IMR-90 (cell line): Measurements from ENCODE around the gene TACC2. TPM values are rescaled to one million over a fixed set of nuclear protein-coding genes. Genes with fewer than 3 reads are reported as not detected.

Experiments
- ATAC-seq: fragments of 200-7000 bp; cut with Tn5 transposase; 2 replicates; pipeline ENCODE4 v1.9.1; 2020; ENCODE audit warnings: low read depth, mild to moderate bottlenecking, moderate library complexity
- BruUV-seq: library from RNA; stranded (reverse); fragments of 400-500 nt; replicated peaks from 2 replicates; lab custom pipeline; 2021; lab: Mats Ljungman, UMichigan
- CTCF ChIA-PET: fragments of 300-600 bp; formaldehyde crosslinking; extraction: SDS; loops from one replicate; lab custom pipeline; 2021; ENCODE audit warnings: antibody characterized with exemption; lab: Yijun Ruan, JAX
- POLR2A ChIA-PET: fragments of 300-600 bp; sonication (Branson Sonifier 250); formaldehyde crosslinking; loops from one replicate; lab custom pipeline; 2022; ENCODE audit warnings: antibody characterized with exemption; ENCODE audit not compliant: unreplicated experiment; lab: Charles Lee
- DNase-seq: peaks from one replicate; pipeline ENCODE4 v3.0.0; 2013
- H2AFZ ChIP-seq: replicated peaks from 2 replicates; pipeline ENCODE3; 2013; ENCODE audit warnings: low read length, mild to moderate bottlenecking; ENCODE audit not compliant: poor library complexity
- H2AK5ac ChIP-seq: 2 replicates; pipeline ENCODE4 v1.6.1; 2013; ENCODE audit warnings: low read depth, low read length, inconsistent platforms
- H2AK9ac ChIP-seq: replicated peaks from 2 replicates; pipeline ENCODE3; 2013; ENCODE audit warnings: mild to moderate bottlenecking, low read depth, low read length, moderate library complexity; ENCODE audit not compliant: poor library complexity
- H2BK120ac ChIP-seq: 2 replicates; pipeline ENCODE4 v1.6.1; 2013; ENCODE audit warnings: low read depth, low read length, inconsistent platforms
- H2BK15ac ChIP-seq: 3 replicates; pipeline ENCODE4 v1.6.1; 2013; ENCODE audit warnings: low read depth, low read length, inconsistent platforms
- H2BK20ac ChIP-seq: 2 replicates; pipeline ENCODE4 v1.6.1; 2013; ENCODE audit warnings: low read depth, mild to moderate bottlenecking, inconsistent platforms, low read length, moderate library complexity
- H2BK5ac ChIP-seq: 2 replicates; pipeline ENCODE4 v1.6.1; 2013; ENCODE audit warnings: mild to moderate bottlenecking, low read depth, low read length, inconsistent platforms; ENCODE audit not compliant: poor library complexity, severe bottlenecking
- H3K14ac ChIP-seq: replicated peaks from 2 replicates; pipeline ENCODE4 v1.6.1; 2013; ENCODE audit warnings: low read depth, low read length, inconsistent platforms
- H3K18ac ChIP-seq: 2 replicates; pipeline ENCODE4 v1.6.1; 2013; ENCODE audit warnings: low read depth, low read length, control low read depth
- H3K23ac ChIP-seq: 2 replicates; pipeline ENCODE4 v1.6.1; 2013; ENCODE audit warnings: low read depth, low read length, inconsistent platforms
- H3K27ac ChIP-seq: 2 replicates; pipeline ENCODE4 v1.5.1; 2013; ENCODE audit warnings: mild to moderate bottlenecking, control low read depth, low read length; ENCODE audit not compliant: insufficient read depth
- H3K27me3 ChIP-seq: 2 replicates; pipeline ENCODE4 v1.6.1; 2013; ENCODE audit warnings: low read length; ENCODE audit not compliant: control insufficient read depth, insufficient read depth
- H3K36me3 ChIP-seq: 2 replicates; pipeline ENCODE4 v1.6.1; 2013; ENCODE audit warnings: low read length, mixed read lengths; ENCODE audit not compliant: control insufficient read depth, insufficient read depth
- H3K4ac ChIP-seq: 2 replicates; pipeline ENCODE4 v1.6.1; 2013; ENCODE audit warnings: low read depth, low read length, inconsistent platforms
- H3K4me1 ChIP-seq: 2 replicates; pipeline ENCODE4 v1.6.1; 2013; ENCODE audit warnings: low read length, mixed read lengths; ENCODE audit not compliant: control insufficient read depth, insufficient read depth
- H3K4me2 ChIP-seq: 2 replicates; pipeline ENCODE4 v1.6.1; 2013; ENCODE audit warnings: low read depth, mild to moderate bottlenecking, control low read depth, low read length, moderate library complexity
- H3K4me3 ChIP-seq: 2 replicates; pipeline ENCODE4 v1.5.1; 2013; ENCODE audit warnings: low read depth, mild to moderate bottlenecking, control low read depth, low read length, moderate library complexity; ENCODE audit not compliant: insufficient read depth
- H3K56ac ChIP-seq: 2 replicates; pipeline ENCODE4 v1.6.1; 2013; ENCODE audit warnings: low read length, inconsistent platforms; ENCODE audit not compliant: insufficient read depth; ENCODE audit errors: extremely low read depth
- H3K79me1 ChIP-seq, 2 experiments: 2 replicates each; pipeline ENCODE4 v1.6.1; 2013; ENCODE audit warnings: low read length in 2 of 2, inconsistent platforms in 1 of 2, low read depth in 1 of 2
- H3K9ac ChIP-seq: 2 replicates; pipeline ENCODE4 v1.6.1; 2013; ENCODE audit warnings: low read depth, low read length, control low read depth
- H3K9me1 ChIP-seq: 2 replicates; pipeline ENCODE4 v1.6.1; 2013; ENCODE audit warnings: low read length, inconsistent platforms; ENCODE audit not compliant: insufficient read depth
- H3K9me3 ChIP-seq: 2 replicates; pipeline ENCODE4 v1.6.1; 2013; ENCODE audit warnings: low read length; ENCODE audit not compliant: control insufficient read depth, insufficient read depth
- H4K20me1 ChIP-seq: 2 replicates; pipeline ENCODE4 v1.6.1; 2013; ENCODE audit warnings: low read length, inconsistent platforms; ENCODE audit not compliant: insufficient read depth
- H4K5ac ChIP-seq: 2 replicates; pipeline ENCODE4 v1.6.1; 2013; ENCODE audit warnings: mild to moderate bottlenecking, low read depth, low read length, control low read depth
- H4K8ac ChIP-seq, 2 experiments: 2 replicates each; pipeline ENCODE4 v1.6.1; 2013; ENCODE audit warnings: low read depth in 2 of 2, low read length in 2 of 2, control low read depth in 1 of 2, inconsistent platforms in 1 of 2
- H4K91ac ChIP-seq: 2 replicates; pipeline ENCODE4 v1.6.1; 2013; ENCODE audit warnings: low read depth, low read length, inconsistent platforms; ENCODE audit not compliant: insufficient read depth
- CEBPB ChIP-seq: IDR thresholded peaks from 2 replicates; pipeline ENCODE4 v1.6.1; 2012; ENCODE audit warnings: low read depth, low read length, improper control_type of control experiment
- FOS ChIP-seq: fragments of 150-350 bp; IDR thresholded peaks from 2 replicates; pipeline ENCODE4 v1.6.1; 2016; ENCODE audit warnings: low read depth, low read length
- MAFK ChIP-seq: IDR thresholded peaks from 2 replicates; pipeline ENCODE4 v1.6.1; 2012; ENCODE audit warnings: low read depth, low read length, improper control_type of control experiment
- MXI1 ChIP-seq: IDR thresholded peaks from 2 replicates; pipeline ENCODE4 v1.6.1; 2012; ENCODE audit warnings: low read depth, mild to moderate bottlenecking, low read length, moderate library complexity, borderline replicate concordance
- NFE2L2 ChIP-seq: fragments of 150-350 bp; IDR thresholded peaks from 2 replicates; pipeline ENCODE4 v1.6.1; 2016; ENCODE audit warnings: low read depth, mild to moderate bottlenecking, low read length
- POLR2A ChIP-seq: IDR thresholded peaks from 2 replicates; pipeline ENCODE4 v1.6.1; 2012; ENCODE audit warnings: mild to moderate bottlenecking, low read depth, low read length
- RAD21 ChIP-seq: IDR thresholded peaks from 2 replicates; pipeline ENCODE4 v1.6.1; 2012; ENCODE audit warnings: low read length, improper control_type of control experiment
- RFX5 ChIP-seq: IDR thresholded peaks from 2 replicates; pipeline ENCODE4 v1.8.0; 2012; ENCODE audit warnings: low read depth, mild to moderate bottlenecking, low read length, moderate library complexity
- SMC3 ChIP-seq: fragments of 150-350 bp; IDR thresholded peaks from 2 replicates; pipeline ENCODE4 v1.6.1; 2016; ENCODE audit warnings: low read depth, mild to moderate bottlenecking, antibody characterized with exemption, low read length, moderate library complexity
- WGBS, 2 experiments: methylation state at CpG; one replicate each; pipeline versions ENCODE4 v1.1.5 to v1.1.7; 2013; ENCODE audit warnings: missing lambda C conversion rate in 2 of 2; ENCODE audit not compliant: insufficient read length in 1 of 2; ENCODE audit errors: extremely low coverage in 2 of 2; 5-methylcytosine and 5-hydroxymethylcytosine counted together
- dilution Hi-C: fragments of 300-500 bp; cut with HindIII; formaldehyde crosslinking; loops from one replicate; pipeline ENCODE4 v1.14.3; 2018; ENCODE audit warnings: low sequenced_read_pairs; ENCODE audit not compliant: unreplicated experiment
- in situ Hi-C: fragments of 300-500 bp; cut with MboI; formaldehyde crosslinking; loops from 3 replicates; pipeline ENCODE4 v1.14.3; 2019; ENCODE audit warnings: low sequenced_read_pairs, inconsistent platforms, mixed read lengths
- intact Hi-C: fragments of 100-400 bp; cut with micrococcal nuclease; formaldehyde crosslinking; loops from 2 replicates; pipeline ENCODE4 v1.10.0; 2022
- polyA plus RNA-seq, 3 experiments: library from polyadenylated mRNA; depleted of rRNA; stranded (reverse); fragments of >200 nt; gene quantifications; 2 replicates each; pipeline ENCODE4 v1.2.3, GENCODE V29; 2012; ENCODE audit warnings: low replicate concordance in 1 of 3
- total RNA-seq: library from RNA; depleted of rRNA; stranded (reverse); fragments of >200 nt; gene quantifications from 2 replicates; pipeline ENCODE4 v1.2.3, GENCODE V29; 2012
- TF ChIP-seq, protein P1 (sequence below): fragments of 150-350 bp; IDR thresholded peaks from 2 replicates; pipeline ENCODE4 v1.6.1; 2016; ENCODE audit warnings: low read depth, mild to moderate bottlenecking, low read length, moderate library complexity, borderline replicate concordance
- TF ChIP-seq, protein P2 (sequence below): conservative IDR thresholded peaks from 2 replicates; pipeline ENCODE4 v1.5.1; 2012; ENCODE audit warnings: mild to moderate bottlenecking, low read depth, low read length, improper control_type of control experiment
- TF ChIP-seq, protein P3 (sequence below): fragments of 150-350 bp; IDR thresholded peaks from 2 replicates; pipeline ENCODE4 v1.6.1; 2017; ENCODE audit warnings: mild to moderate bottlenecking, antibody characterized with exemption, low read length, low read depth

TACC2 gene
- total and polyA plus RNA-seq, 2 of the 4 experiments (the other 2 are of a cell fraction): 2.9 to 15.4 TPM

DNA sequence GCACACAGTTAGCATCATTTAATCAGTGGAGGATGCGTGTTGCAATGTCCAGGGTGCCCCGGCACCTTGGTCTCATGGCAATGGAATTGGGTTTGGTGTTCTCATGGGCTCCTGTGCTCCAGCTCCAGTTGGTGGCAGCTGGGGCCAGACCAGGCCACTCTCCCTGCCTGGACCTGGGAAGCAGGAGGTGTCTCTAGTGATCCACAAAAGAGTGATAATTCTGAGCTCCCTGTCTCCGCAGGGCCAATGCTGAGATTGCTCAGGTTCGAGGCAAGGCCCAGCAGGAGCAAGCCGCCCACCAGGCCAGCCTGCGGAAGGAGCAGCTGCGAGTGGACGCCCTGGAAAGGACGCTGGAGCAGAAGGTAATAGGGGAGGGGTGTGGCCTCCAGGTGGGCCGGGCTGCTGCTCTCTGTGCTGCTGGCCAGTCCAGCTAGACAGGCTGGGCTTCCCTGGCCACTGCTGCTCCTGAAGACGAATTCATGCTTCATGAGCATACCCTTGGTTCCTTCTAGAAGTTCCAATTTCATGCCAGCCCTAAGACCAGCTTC lies 260.4 kb downstream of the TACC2 start:
- no peak overlapping the region for H2BK5ac ChIP-seq
- TF ChIP-seq, protein P1, sequence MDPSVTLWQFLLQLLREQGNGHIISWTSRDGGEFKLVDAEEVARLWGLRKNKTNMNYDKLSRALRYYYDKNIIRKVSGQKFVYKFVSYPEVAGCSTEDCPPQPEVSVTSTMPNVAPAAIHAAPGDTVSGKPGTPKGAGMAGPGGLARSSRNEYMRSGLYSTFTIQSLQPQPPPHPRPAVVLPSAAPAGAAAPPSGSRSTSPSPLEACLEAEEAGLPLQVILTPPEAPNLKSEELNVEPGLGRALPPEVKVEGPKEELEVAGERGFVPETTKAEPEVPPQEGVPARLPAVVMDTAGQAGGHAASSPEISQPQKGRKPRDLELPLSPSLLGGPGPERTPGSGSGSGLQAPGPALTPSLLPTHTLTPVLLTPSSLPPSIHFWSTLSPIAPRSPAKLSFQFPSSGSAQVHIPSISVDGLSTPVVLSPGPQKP: no peak
- TF ChIP-seq RAD21: no peak
- TF ChIP-seq NFE2L2: no peak
- TF ChIP-seq, protein P2, sequence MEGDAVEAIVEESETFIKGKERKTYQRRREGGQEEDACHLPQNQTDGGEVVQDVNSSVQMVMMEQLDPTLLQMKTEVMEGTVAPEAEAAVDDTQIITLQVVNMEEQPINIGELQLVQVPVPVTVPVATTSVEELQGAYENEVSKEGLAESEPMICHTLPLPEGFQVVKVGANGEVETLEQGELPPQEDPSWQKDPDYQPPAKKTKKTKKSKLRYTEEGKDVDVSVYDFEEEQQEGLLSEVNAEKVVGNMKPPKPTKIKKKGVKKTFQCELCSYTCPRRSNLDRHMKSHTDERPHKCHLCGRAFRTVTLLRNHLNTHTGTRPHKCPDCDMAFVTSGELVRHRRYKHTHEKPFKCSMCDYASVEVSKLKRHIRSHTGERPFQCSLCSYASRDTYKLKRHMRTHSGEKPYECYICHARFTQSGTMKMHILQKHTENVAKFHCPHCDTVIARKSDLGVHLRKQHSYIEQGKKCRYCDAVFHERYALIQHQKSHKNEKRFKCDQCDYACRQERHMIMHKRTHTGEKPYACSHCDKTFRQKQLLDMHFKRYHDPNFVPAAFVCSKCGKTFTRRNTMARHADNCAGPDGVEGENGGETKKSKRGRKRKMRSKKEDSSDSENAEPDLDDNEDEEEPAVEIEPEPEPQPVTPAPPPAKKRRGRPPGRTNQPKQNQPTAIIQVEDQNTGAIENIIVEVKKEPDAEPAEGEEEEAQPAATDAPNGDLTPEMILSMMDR: no peak
- TF ChIP-seq CEBPB: no peak
- TF ChIP-seq POLR2A: no peak
- no peak for TF ChIP-seq SMC3
- TF ChIP-seq RFX5: no peak
- TF ChIP-seq, protein P3, sequence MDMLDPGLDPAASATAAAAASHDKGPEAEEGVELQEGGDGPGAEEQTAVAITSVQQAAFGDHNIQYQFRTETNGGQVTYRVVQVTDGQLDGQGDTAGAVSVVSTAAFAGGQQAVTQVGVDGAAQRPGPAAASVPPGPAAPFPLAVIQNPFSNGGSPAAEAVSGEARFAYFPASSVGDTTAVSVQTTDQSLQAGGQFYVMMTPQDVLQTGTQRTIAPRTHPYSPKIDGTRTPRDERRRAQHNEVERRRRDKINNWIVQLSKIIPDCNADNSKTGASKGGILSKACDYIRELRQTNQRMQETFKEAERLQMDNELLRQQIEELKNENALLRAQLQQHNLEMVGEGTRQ: no peak
- no peak for TF ChIP-seq FOS
- TF ChIP-seq MAFK: no peak
- no peak for TF ChIP-seq MXI1
- no peak overlapping the region for H3K4me3 ChIP-seq
- CTCF ChIA-PET: no interaction called here
- H4K8ac ChIP-seq: no peak overlapping the region
- no peak for ATAC-seq
- no peak overlapping the region for H2AK5ac ChIP-seq
- H3K23ac ChIP-seq: no peak overlapping the region
- no peak overlapping the region for H3K9ac ChIP-seq
- no peak overlapping the region for H2BK120ac ChIP-seq
- no peak overlapping the region for H3K27ac ChIP-seq
- H2AFZ ChIP-seq: no peak overlapping the region
- H3K4ac ChIP-seq: no peak overlapping the region
- no peak for DNase-seq
- H3K4me1 ChIP-seq: no peaks in the 10 kb centered on the region
- no peak overlapping the region for H3K56ac ChIP-seq
- no peaks in the 10 kb centered on the region for H3K27me3 ChIP-seq
- no peaks in the 10 kb centered on the region for H3K79me1 ChIP-seq
- in situ Hi-C loops (no loop called here), dilution Hi-C loops (no loop called here), intact Hi-C loops (no loop called here)
- no peaks in the 10 kb centered on the region for H3K9me3 ChIP-seq
- H4K5ac ChIP-seq: no peak overlapping the region
- BruUV-seq: no TSS peak
- POLR2A ChIA-PET: no interaction called here
- H4K91ac ChIP-seq: no peak overlapping the region
- no peaks in the 10 kb centered on the region for H3K36me3 ChIP-seq
- H2BK20ac ChIP-seq: no peak overlapping the region
- no peak overlapping the region for H2BK15ac ChIP-seq
- H3K14ac ChIP-seq: no peak overlapping the region
- H3K18ac ChIP-seq: no peak overlapping the region
- WGBS, 2 experiments: no CpG with 5 or more reads among the region's 11 CpGs
- H3K4me2 ChIP-seq: no peak overlapping the region
- no peak overlapping the region for H2AK9ac ChIP-seq
- no peaks in the 10 kb centered on the region for H4K20me1 ChIP-seq
- H3K9me1 ChIP-seq: peaks cover 7% of the 10 kb centered on the region; the same call in 1 of the 2 replicates
